GM12878 (cell line): ENCODE data around the gene NUDT16L1. TPM values are rescaled to one million over a fixed set of nuclear protein-coding genes. Genes with fewer than 3 reads are reported as not detected.

Experiments
- ATAC-seq: fragments of 200-7000 bp; cut with Tn5 transposase; 3 replicates; pipeline ENCODE4 v1.9.1; 2020; ENCODE audit warnings: mild to moderate bottlenecking, moderate library complexity
- BruUV-seq: library from RNA; stranded (reverse); fragments of 400-500 nt; replicated peaks from 2 replicates; lab custom pipeline; 2021; lab: Mats Ljungman, UMichigan
- CTCF ChIA-PET: fragments of 300-600 bp; sonication (Branson Sonifier 250); formaldehyde crosslinking; extraction: SDS; loops from one replicate; lab custom pipeline; 2021; ENCODE audit warnings: inconsistent platforms; lab: Yijun Ruan, JAX
- POLR2A ChIA-PET: fragments of 350-600 bp; formaldehyde crosslinking; extraction: SDS; loops from one replicate; lab custom pipeline; 2021; ENCODE audit warnings: inconsistent platforms; lab: Charles Lee
- RAD21 ChIA-PET: fragments of 300-600 bp; sonication (Branson Sonifier 250); formaldehyde crosslinking; loops from one replicate; lab custom pipeline; 2023; ENCODE audit warnings: antibody characterized with exemption; ENCODE audit not compliant: unreplicated experiment; lab: Charles Lee
- SMC1A ChIA-PET: fragments of 300-600 bp; sonication (Branson Sonifier 250); formaldehyde crosslinking; loops from one replicate; lab custom pipeline; 2023; ENCODE audit not compliant: unreplicated experiment, uncharacterized antibody; lab: Charles Lee
- DNase-seq: peaks from one replicate; pipeline ENCODE4 v3.0.0-alpha.2; 2011; ENCODE audit warnings: low read depth, low spot score
- FAIRE-seq: peaks from 3 replicates; lab custom pipeline; 2011; peaks lifted over from hg19 to GRCh38; lab: Jason Lieb, UNC
- H2AFZ ChIP-seq: 2 replicates; pipeline ENCODE4 v1.6.0; 2011; ENCODE audit warnings: low read depth, low read length, control low read depth; ENCODE audit not compliant: control insufficient read depth
- H3K27ac ChIP-seq: 2 replicates; pipeline ENCODE4 v1.5.1; 2011; ENCODE audit warnings: control low read depth; ENCODE audit not compliant: control insufficient read depth, insufficient read depth
- H3K27me3 ChIP-seq, 2 experiments: replicated peaks in 1 of 2; 2 replicates each; pipeline versions ENCODE4 v1.6.0 to v1.6.1; 2011; ENCODE audit warnings: low read length in 1 of 2; ENCODE audit not compliant: control insufficient read depth in 2 of 2, insufficient read depth in 2 of 2
- H3K36me3 ChIP-seq, 2 experiments: 2 replicates each; pipeline ENCODE4 v1.5.1; 2011; ENCODE audit warnings: low read length in 1 of 2; ENCODE audit not compliant: control insufficient read depth in 2 of 2, insufficient read depth in 2 of 2
- H3K4me1 ChIP-seq: 2 replicates; pipeline ENCODE4 v1.6.1; 2011; ENCODE audit warnings: mild to moderate bottlenecking, low read length, moderate library complexity, mixed read lengths; ENCODE audit not compliant: control insufficient read depth, insufficient read depth
- H3K4me2 ChIP-seq: 2 replicates; pipeline ENCODE4 v1.6.0; 2011; ENCODE audit warnings: control low read depth; ENCODE audit not compliant: control insufficient read depth, insufficient read depth
- H3K4me3 ChIP-seq: fragments of 200-600 bp; sonication (generic); 2 replicates; pipeline ENCODE4 v1.5.1; 2016
- H3K79me2 ChIP-seq: 2 replicates; pipeline ENCODE4 v1.6.0; 2011; ENCODE audit warnings: low read length; ENCODE audit not compliant: control insufficient read depth, insufficient read depth
- H3K9ac ChIP-seq: 2 replicates; pipeline ENCODE4 v1.8.0; 2011; ENCODE audit warnings: low read length, control low read depth, mixed read lengths; ENCODE audit not compliant: control insufficient read depth, insufficient read depth
- H3K9me3 ChIP-seq: replicated peaks from 3 replicates; pipeline ENCODE4 v1.5.1; 2011; ENCODE audit warnings: mild to moderate bottlenecking, low read length; ENCODE audit not compliant: control insufficient read depth, insufficient read depth
- H4K20me1 ChIP-seq: 2 replicates; pipeline ENCODE4 v1.6.0; 2011; ENCODE audit not compliant: control insufficient read depth, insufficient read depth
- CEBPZ ChIP-seq: fragments of 150-350 bp; IDR thresholded peaks from 2 replicates; pipeline ENCODE4 v1.6.1; 2016; ENCODE audit warnings: low read depth, low read length
- CREM ChIP-seq: IDR thresholded peaks from 2 replicates; pipeline ENCODE4 v1.6.1; 2014; ENCODE audit warnings: antibody characterized with exemption, low read depth
- E4F1 ChIP-seq: fragments of 450-650 bp; IDR thresholded peaks from 2 replicates; pipeline ENCODE4 v1.6.1; 2018; ENCODE audit warnings: borderline replicate concordance, mild to moderate bottlenecking; ENCODE audit not compliant: partially characterized antibody
- EZH2 ChIP-seq: IDR thresholded peaks from 2 replicates; pipeline ENCODE4 v1.6.1; 2012; ENCODE audit warnings: low read depth, mild to moderate bottlenecking, control low read depth, inconsistent platforms, low read length, borderline replicate concordance; ENCODE audit not compliant: control insufficient read depth
- IRF4 ChIP-seq: IDR thresholded peaks from 2 replicates; pipeline ENCODE4 v1.6.1; 2011; ENCODE audit warnings: low read depth, low read length
- NR2C2 ChIP-seq: IDR thresholded peaks from 2 replicates; pipeline ENCODE4 v1.6.1; 2011; ENCODE audit warnings: borderline replicate concordance, low read depth; ENCODE audit not compliant: control insufficient read depth, insufficient read length
- PRDM15 ChIP-seq: fragments of 450-650 bp; formaldehyde crosslinking; IDR thresholded peaks from 2 replicates; pipeline ENCODE4 v1.4.0; 2020; ENCODE audit warnings: mild to moderate bottlenecking, moderate library complexity
- RBBP5 ChIP-seq: fragments of 200-600 bp; sonication (generic); conservative IDR thresholded peaks from 2 replicates; pipeline ENCODE4 v1.6.1; 2016
- SMAD1 ChIP-seq: fragments of 450-650 bp; IDR thresholded peaks from 2 replicates; pipeline ENCODE4 v1.6.1; 2018; ENCODE audit warnings: mild to moderate bottlenecking, low read depth; ENCODE audit not compliant: partially characterized antibody
- SUZ12 ChIP-seq: fragments of 200-600 bp; sonication (generic); IDR thresholded peaks from one replicate; pipeline ENCODE4 v1.6.1; 2018; ENCODE audit warnings: antibody characterized with exemption, mild to moderate bottlenecking; ENCODE audit not compliant: unreplicated experiment
- USF2 ChIP-seq: IDR thresholded peaks from 2 replicates; pipeline ENCODE4 v1.6.1; 2011; ENCODE audit warnings: low read depth, low read length, improper control_type of control experiment, borderline replicate concordance
- WGBS: methylation state at CpG from one replicate; pipeline ENCODE4 v1.1.6; 2016; ENCODE audit warnings: low lambda C conversion rate; ENCODE audit not compliant: insufficient replicate concordance, insufficient coverage; ENCODE audit errors: missing lambda C conversion rate; 5-methylcytosine and 5-hydroxymethylcytosine counted together
- in situ Hi-C: fragments of 300-500 bp; cut with MboI; formaldehyde crosslinking; loops from 9 replicates; pipeline ENCODE4 v1.14.3; 2018; ENCODE audit warnings: mixed read lengths
- intact Hi-C: fragments of 100-400 bp; cut with micrococcal nuclease; formaldehyde crosslinking; loops from one replicate; pipeline ENCODE4 v1.14.2; 2022; ENCODE audit not compliant: unreplicated experiment
- polyA plus RNA-seq, 11 experiments: library from polyadenylated mRNA; depleted of rRNA in 4 of 11; unstranded in 6 of 11; stranded (reverse) in 5 of 11; fragments of >200 nt; fragmentation: Nextera tagmentation in 4 of 11; fragmentation: Illumina TruSeq in 1 of 11; extraction: Ambion mirVana in 4 of 11; extraction: Trizol in 1 of 11; gene quantifications; 1 replicate in 1 of 11; 2 replicates in 10 of 11; pipeline versions ENCODE4 v1.2.1 to v1.2.3, GENCODE V29; 2011 to 2016; ENCODE audit warnings: inconsistent platforms in 2 of 11, missing spikeins in 2 of 11, low read depth in 1 of 11
- total RNA-seq, 4 experiments: library from RNA; depleted of rRNA in 3 of 4; stranded (reverse); fragments of >200 nt in 3 of 4; fragmentation: Illumina TruSeq in 1 of 4; extraction: Trizol in 1 of 4; gene quantifications; 2 replicates each; pipeline versions ENCODE4 v1.2.1 to v1.2.3, GENCODE V29; 2013 to 2021

The NUDT16L1 gene
- total and polyA plus RNA-seq, 10 of the 15 experiments (the other 5 are each of a cell fraction or from before 2014, with no cell fraction given), result 1.4 to 77.7 (median 28.9) TPM

- TF ChIP-seq NR2C2, result no peak
These were observed 31.4 kb downstream of the NUDT16L1 start (continued) for GRCh38 chr16:4724661-4725270.

- H3K9me3 ChIP-seq, result no peaks in the 10 kb centered on the region
- H3K27me3 ChIP-seq, result no peaks in the 10 kb centered on the region
- CTCF ChIA-PET, result no interaction called here
- in situ Hi-C loops, result no loop called here
- FAIRE-seq (no peak), DNase-seq (no peak), ATAC-seq (no peak)
- 95% methylated on average over 18 of the region's 18 CpGs for WGBS
- no peaks in the 10 kb centered on the region for H4K20me1 ChIP-seq
- POLR2A ChIA-PET, result no interaction called here
- SMC1A ChIA-PET, result no interaction called here
- H3K4me2 ChIP-seq, result no peak overlapping the region
- no peak overlapping the region for H3K4me3 ChIP-seq
- H3K79me2 ChIP-seq, result no peaks in the 10 kb centered on the region
- H2AFZ ChIP-seq, result no peak overlapping the region
- H3K4me1 ChIP-seq, result no peaks in the 10 kb centered on the region
- H3K9ac ChIP-seq, result no peak overlapping the region
- no TSS peak for BruUV-seq
- H3K27ac ChIP-seq, result no peak overlapping the region
- peaks cover 0 to 2% of the 10 kb centered on the region in 2 experiments; a peak in 3 of 4 replicates for H3K36me3 ChIP-seq
- intact Hi-C loops, result no loop called here
- RAD21 ChIA-PET, result no interaction called here
- no peak for TF ChIP-seq CEBPZ
- no peak for TF ChIP-seq IRF4
- TF ChIP-seq E4F1, result no peak
- no peak for TF ChIP-seq SMAD1
- TF ChIP-seq CREM, result no peak
- no peak for TF ChIP-seq SUZ12
- no peak for TF ChIP-seq RBBP5
- TF ChIP-seq USF2, result no peak
- TF ChIP-seq EZH2, result no peak
- TF ChIP-seq PRDM15 (CRISPR knock-in tag), result no peak
These were observed 33.3 kb downstream of the NUDT16L1 start for GRCh38 chr16:4726616-4727015.
